ENCODE results near the gene GPR31. TPM values are rescaled to one million over a fixed set of nuclear protein-coding genes. Genes with fewer than 3 reads are reported as not detected.
"Not testable (repeated sequence)": the region's sequence is repeated elsewhere in the genome, so short reads cannot be mapped to it uniquely, and the experiment has no call there.

GPR31 gene
- polyA plus RNA-seq, 3 donors: not detected

DNA sequence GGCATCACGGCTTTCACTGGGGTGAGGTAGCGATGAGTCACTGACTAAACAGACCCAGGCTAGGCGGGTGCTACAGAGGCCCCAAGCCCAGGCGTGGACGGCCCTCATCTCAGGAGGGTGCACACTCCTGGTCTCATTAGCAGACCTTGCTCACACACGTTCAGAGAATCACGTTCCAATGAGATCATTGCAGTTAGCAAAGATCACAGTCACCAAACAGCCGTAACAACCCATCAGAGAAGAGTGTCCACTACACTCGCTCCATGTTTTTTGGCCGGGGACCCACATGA, 46.2 kb upstream of the GPR31 start:
- H3K36me3 Mint-ChIP-seq: not testable (repeated sequence)

DNA sequence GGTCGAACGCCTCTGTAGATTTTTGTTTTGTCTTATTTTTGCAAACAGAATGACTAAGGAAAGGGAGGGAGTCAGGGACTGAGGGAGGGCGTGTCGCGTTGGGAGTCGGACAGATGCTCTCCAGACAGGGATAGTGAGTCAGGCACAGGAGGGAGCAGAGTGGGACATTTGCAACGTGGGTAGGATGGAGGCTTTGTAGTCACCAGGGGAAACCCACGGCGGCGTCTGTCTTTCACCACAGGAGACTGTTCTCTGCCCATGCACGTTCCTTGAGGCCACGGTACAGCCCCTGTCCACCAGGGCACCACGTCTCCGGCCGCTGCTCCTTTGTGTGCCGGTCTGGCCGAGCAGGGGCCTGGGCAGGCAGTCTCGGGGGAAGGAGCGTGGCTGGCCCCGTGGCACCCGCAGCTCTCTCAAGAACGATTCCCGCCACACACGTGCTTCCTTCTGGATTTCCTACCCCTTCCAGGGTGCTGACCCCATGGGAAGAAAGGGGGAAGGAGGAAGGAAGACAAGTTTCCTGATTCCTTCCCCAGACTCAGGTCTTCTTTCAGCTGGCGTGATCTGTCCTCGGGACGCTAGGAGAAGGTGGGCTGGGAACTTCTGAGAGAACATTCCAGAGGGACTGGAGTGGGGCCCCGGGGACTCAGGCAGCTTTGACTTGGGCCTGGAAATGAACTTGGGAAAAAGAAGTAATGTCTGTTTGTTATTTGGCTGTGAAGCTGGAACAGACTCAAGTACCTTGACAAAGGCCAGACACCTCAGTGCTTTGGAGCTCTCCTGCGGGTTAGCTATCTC, 45.7 kb upstream of the GPR31 start:
- not testable (repeated sequence) for H3K4me3 Mint-ChIP-seq
- peaks cover 4 to 17% (median 6%) of the 10 kb centered on the region in 3 donors for H3K27me3 Mint-ChIP-seq (ENCODE audit: low read depth in 3 of 3)

More for the DNA sequence above, 46.2 kb upstream of the GPR31 start:
- H3K79me2 ChIP-seq (ENCODE audit: insufficient read depth, low read length); H3K9me3 ChIP-seq (replicated peaks in 1 of 2; ENCODE audit: control insufficient read depth in 1 of 2, insufficient read depth in 1 of 2, low read length in 2 of 2); H3K27ac Mint-ChIP-seq; H4K20me1 ChIP-seq (ENCODE audit: insufficient read depth, low read length); H3K36me3 ChIP-seq (replicated peaks in 1 of 2; ENCODE audit: control insufficient read depth in 1 of 2, insufficient read depth in 2 of 2, low read length in 2 of 2); DNase-seq; intact Hi-C loops (cut with micrococcal nuclease); H3K9ac ChIP-seq (ENCODE audit: insufficient read depth, low read length, poor library complexity, severe bottlenecking); H3K4me3 ChIP-seq (replicated peaks in 1 of 3; ENCODE audit: low read depth in 2 of 3, low read length in 3 of 3); H3K4me1 Mint-ChIP-seq; H3K27ac ChIP-seq (ENCODE audit: low read depth in 1 of 2, low read length in 2 of 2); H2AFZ ChIP-seq (ENCODE audit: insufficient read depth, low read depth, low read length, poor library complexity, severe bottlenecking); H3K4me1 ChIP-seq (ENCODE audit: control insufficient read depth in 1 of 2, insufficient read depth in 2 of 2, low read length in 2 of 2); H3K9me3 Mint-ChIP-seq; H3K27me3 ChIP-seq (ENCODE audit: control insufficient read depth in 2 of 2, insufficient read depth in 2 of 2, low read length in 2 of 2); H3K4me3 Mint-ChIP-seq; H3K4me2 ChIP-seq (replicated peaks; ENCODE audit: extremely low read depth, low read length, poor library complexity, severe bottlenecking): not testable (repeated sequence)
- H3K27me3 Mint-ChIP-seq (ENCODE audit: low read depth in 3 of 3): peaks cover 1 to 13% (median 4%) of the 10 kb centered on the region in 3 donors
- WGBS (ENCODE audit: insufficient coverage): 86% methylated on average over 4 of the region's 10 CpGs

DNA sequence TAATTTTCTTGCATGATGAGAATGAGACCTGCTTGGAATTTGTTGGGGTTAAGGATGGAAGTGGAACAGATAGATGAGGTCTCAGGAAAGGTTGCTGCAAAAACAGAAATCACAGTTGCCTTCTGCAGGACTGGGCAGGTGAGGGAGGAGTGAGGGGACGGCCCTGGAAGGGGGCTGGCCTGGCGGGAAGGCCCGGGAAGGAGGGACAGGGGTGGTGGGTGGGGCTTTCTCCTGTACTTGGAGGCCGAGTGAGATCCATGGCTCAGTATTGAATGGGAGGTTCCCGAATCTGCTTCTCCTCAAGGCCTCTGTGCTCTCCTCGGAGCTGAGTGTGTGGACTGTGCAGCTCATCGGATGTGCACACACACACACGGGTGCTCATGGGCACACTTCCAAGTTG, 44.8 kb upstream of the GPR31 start:
- H2AFZ ChIP-seq (ENCODE audit: insufficient read depth, low read depth, low read length, poor library complexity, severe bottlenecking); H3K4me3 ChIP-seq (replicated peaks in 1 of 3; ENCODE audit: low read depth in 2 of 3, low read length in 3 of 3); H3K9ac ChIP-seq (ENCODE audit: insufficient read depth, low read length, poor library complexity, severe bottlenecking); H3K9me3 Mint-ChIP-seq; H3K79me2 ChIP-seq (ENCODE audit: insufficient read depth, low read length); H3K4me1 ChIP-seq (ENCODE audit: control insufficient read depth in 1 of 2, insufficient read depth in 2 of 2, low read length in 2 of 2); H3K4me2 ChIP-seq (replicated peaks; ENCODE audit: extremely low read depth, low read length, poor library complexity, severe bottlenecking); DNase-seq; H3K9me3 ChIP-seq (replicated peaks in 1 of 2; ENCODE audit: control insufficient read depth in 1 of 2, insufficient read depth in 1 of 2, low read length in 2 of 2); H3K36me3 Mint-ChIP-seq; intact Hi-C loops (cut with micrococcal nuclease); H3K27ac Mint-ChIP-seq; H3K27me3 ChIP-seq (ENCODE audit: control insufficient read depth in 2 of 2, insufficient read depth in 2 of 2, low read length in 2 of 2); H3K27ac ChIP-seq (ENCODE audit: low read depth in 1 of 2, low read length in 2 of 2); H4K20me1 ChIP-seq (ENCODE audit: insufficient read depth, low read length); H3K36me3 ChIP-seq (replicated peaks in 1 of 2; ENCODE audit: control insufficient read depth in 1 of 2, insufficient read depth in 2 of 2, low read length in 2 of 2); H3K4me1 Mint-ChIP-seq; H3K4me3 Mint-ChIP-seq: not testable (repeated sequence)
- H3K27me3 Mint-ChIP-seq (ENCODE audit: low read depth in 3 of 3): peaks cover 9 to 24% (median 9%) of the 10 kb centered on the region in 3 donors
- 100% methylated on average over 1 of the region's 8 CpGs for WGBS (ENCODE audit: insufficient coverage)

More for the DNA sequence above, 45.7 kb upstream of the GPR31 start:
- H3K9me3 ChIP-seq (replicated peaks in 1 of 2; ENCODE audit: control insufficient read depth in 1 of 2, insufficient read depth in 1 of 2, low read length in 2 of 2); H4K20me1 ChIP-seq (ENCODE audit: insufficient read depth, low read length); H2AFZ ChIP-seq (ENCODE audit: insufficient read depth, low read depth, low read length, poor library complexity, severe bottlenecking); H3K4me1 ChIP-seq (ENCODE audit: control insufficient read depth in 1 of 2, insufficient read depth in 2 of 2, low read length in 2 of 2); H3K4me3 ChIP-seq (replicated peaks in 1 of 3; ENCODE audit: low read depth in 2 of 3, low read length in 3 of 3); DNase-seq; H3K27ac Mint-ChIP-seq; H3K79me2 ChIP-seq (ENCODE audit: insufficient read depth, low read length); intact Hi-C loops (cut with micrococcal nuclease); H3K27me3 ChIP-seq (ENCODE audit: control insufficient read depth in 2 of 2, insufficient read depth in 2 of 2, low read length in 2 of 2); H3K4me2 ChIP-seq (replicated peaks; ENCODE audit: extremely low read depth, low read length, poor library complexity, severe bottlenecking); H3K9ac ChIP-seq (ENCODE audit: insufficient read depth, low read length, poor library complexity, severe bottlenecking); H3K27ac ChIP-seq (ENCODE audit: low read depth in 1 of 2, low read length in 2 of 2); H3K36me3 ChIP-seq (replicated peaks in 1 of 2; ENCODE audit: control insufficient read depth in 1 of 2, insufficient read depth in 2 of 2, low read length in 2 of 2); H3K4me1 Mint-ChIP-seq; H3K9me3 Mint-ChIP-seq; H3K36me3 Mint-ChIP-seq: not testable (repeated sequence)
- 86% methylated on average over 8 of the region's 29 CpGs for WGBS (ENCODE audit: insufficient coverage)
